PC-9 (cell line): ENCODE measurements around the gene ZNF860.

Experiments used
- CTCF ChIP-seq: fragments of 200-600 bp; sonication (generic); conservative IDR thresholded peaks from 2 replicates; pipeline ENCODE4 v1.6.1; 2017; ENCODE audit warnings: mixed run types, antibody characterized with exemption, mild to moderate bottlenecking, moderate library complexity
- EZH2 ChIP-seq: fragments of 200-600 bp; sonication (generic); IDR thresholded peaks from 2 replicates; pipeline ENCODE4 v1.8.0; 2017; ENCODE audit warnings: antibody characterized with exemption, low read depth

GRCh38 chr3:31977736-31978135 is 3.8 kb upstream of the ZNF860 start:
- no peak for TF ChIP-seq CTCF
- TF ChIP-seq EZH2 = no peak
